Uterus (tissue), 4 donors: Measurements from ENCODE around the gene CFAP52. TPM values are rescaled to one million over a fixed set of nuclear protein-coding genes. Genes with fewer than 3 reads are reported as not detected.
"Not testable (repeated sequence)": the region's sequence is repeated elsewhere in the genome, so short reads cannot be mapped to it uniquely, and the experiment has no call there.

Source experiments
- DNase-seq, 2 donors: peaks; one replicate each; pipeline ENCODE4 v3.0.0-alpha.2; 2019 to 2020
- H3K27ac ChIP-seq, 2 donors: fragments of 200-600 bp; sonication (generic); 1 replicate in 1 of 2; 2 replicates in 1 of 2; pipeline ENCODE4 v1.5.1; 2016 to 2018
- H3K27me3 ChIP-seq, 2 donors: fragments of 200-600 bp; sonication (generic); one replicate each; pipeline ENCODE4 v1.5.1; 2018 to 2019; ENCODE audit warnings: control low read depth in 1 of 2
- H3K36me3 ChIP-seq, 2 donors: fragments of 200-600 bp; sonication (generic); one replicate each; pipeline ENCODE4 v1.5.1; 2019; ENCODE audit warnings: control low read depth in 1 of 2
- H3K4me1 ChIP-seq, 2 donors: fragments of 200-600 bp; sonication (generic); one replicate each; pipeline ENCODE4 v1.5.1; 2018 to 2019; ENCODE audit warnings: control low read depth in 1 of 2
- H3K4me3 ChIP-seq, 2 donors: fragments of 200-600 bp; sonication (generic); 1 replicate in 1 of 2; 2 replicates in 1 of 2; pipeline ENCODE4 v1.5.1; 2018 to 2019; ENCODE audit warnings: mild to moderate bottlenecking in 1 of 2
- H3K9me3 ChIP-seq, 2 donors: fragments of 200-600 bp; sonication (generic); one replicate each; pipeline ENCODE4 v1.5.1; 2019; ENCODE audit warnings: control low read depth in 1 of 2
- POLR2A ChIP-seq, 2 donors: fragments of 450-650 bp; IDR thresholded peaks; one replicate each; pipeline ENCODE4 v1.6.1; 2016; ENCODE audit warnings: antibody characterized with exemption in 2 of 2, mild to moderate bottlenecking in 1 of 2, moderate library complexity in 1 of 2
- intact Hi-C: fragments of 100-400 bp; cut with DNase I; formaldehyde crosslinking; loops from one replicate; pipeline ENCODE4 v1.15.1; 2023; ENCODE audit warnings: low total_unique reads
- total RNA-seq, 4 donors: library from RNA; depleted of rRNA in 3 of 4; stranded (reverse); fragments of >200 nt in 3 of 4; gene quantifications; one replicate each; pipeline versions ENCODE4 v1.1.0 to v1.2.4, GENCODE V29; 2014 to 2023
- TF ChIP-seq, protein P1 (sequence below), 4 experiments: fragments of 200-600 bp in 2 of 4; fragments of 450-650 bp in 2 of 4; sonication (generic) in 2 of 4; IDR thresholded peaks; one replicate each; pipeline ENCODE4 v1.5.1; 2016 to 2019; ENCODE audit warnings: antibody characterized with exemption in 4 of 4, mild to moderate bottlenecking in 2 of 4, moderate library complexity in 1 of 4
- donor health status: DM: yes; HTN: yes; CAD: no.

CFAP52 gene
- total RNA-seq, 4 donors from 2014 or later, result 1.0 to 9.4 TPM; not detected in 2

DNA sequence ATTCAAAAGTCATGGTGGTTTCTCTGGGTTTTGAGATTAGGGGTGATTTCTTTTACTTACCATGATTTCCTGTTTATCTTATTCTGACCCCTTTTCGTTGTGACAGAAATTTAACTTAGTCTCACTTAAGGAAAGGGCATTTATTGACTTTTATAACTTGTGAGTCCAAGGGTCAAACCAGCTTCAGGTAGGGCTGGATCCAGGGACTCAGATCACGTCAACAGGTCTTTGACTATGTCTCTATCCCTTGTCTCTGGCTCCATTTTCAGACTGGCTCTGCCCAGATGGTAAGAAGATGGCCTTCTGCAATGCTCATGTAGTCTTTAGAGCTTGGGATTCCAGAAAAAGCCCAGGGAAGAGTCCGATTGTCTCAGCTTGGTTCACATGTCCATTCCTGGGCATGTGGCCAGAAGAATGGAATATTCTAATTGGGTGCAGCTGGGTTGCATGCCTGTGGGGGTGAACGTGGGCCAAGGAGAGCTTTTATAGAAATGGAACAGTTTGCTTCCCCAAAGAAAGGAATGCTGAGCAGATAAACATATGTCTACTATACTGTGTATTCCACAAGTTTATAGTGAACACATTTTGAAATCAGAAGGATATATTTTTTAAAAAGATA lies 82.3 kb downstream of the CFAP52 start:
- no peak overlapping the region for H3K27ac ChIP-seq
- no peak for DNase-seq
- intact Hi-C loops, result no loop called here
- no peaks in the 10 kb centered on the region for H3K4me1 ChIP-seq
- no peak overlapping the region for H3K4me3 ChIP-seq
- no peaks in the 10 kb centered on the region for H3K27me3 ChIP-seq
- H3K36me3 ChIP-seq, result no peaks in the 10 kb centered on the region
- no peaks in the 10 kb centered on the region for H3K9me3 ChIP-seq
- TF ChIP-seq, protein P1, sequence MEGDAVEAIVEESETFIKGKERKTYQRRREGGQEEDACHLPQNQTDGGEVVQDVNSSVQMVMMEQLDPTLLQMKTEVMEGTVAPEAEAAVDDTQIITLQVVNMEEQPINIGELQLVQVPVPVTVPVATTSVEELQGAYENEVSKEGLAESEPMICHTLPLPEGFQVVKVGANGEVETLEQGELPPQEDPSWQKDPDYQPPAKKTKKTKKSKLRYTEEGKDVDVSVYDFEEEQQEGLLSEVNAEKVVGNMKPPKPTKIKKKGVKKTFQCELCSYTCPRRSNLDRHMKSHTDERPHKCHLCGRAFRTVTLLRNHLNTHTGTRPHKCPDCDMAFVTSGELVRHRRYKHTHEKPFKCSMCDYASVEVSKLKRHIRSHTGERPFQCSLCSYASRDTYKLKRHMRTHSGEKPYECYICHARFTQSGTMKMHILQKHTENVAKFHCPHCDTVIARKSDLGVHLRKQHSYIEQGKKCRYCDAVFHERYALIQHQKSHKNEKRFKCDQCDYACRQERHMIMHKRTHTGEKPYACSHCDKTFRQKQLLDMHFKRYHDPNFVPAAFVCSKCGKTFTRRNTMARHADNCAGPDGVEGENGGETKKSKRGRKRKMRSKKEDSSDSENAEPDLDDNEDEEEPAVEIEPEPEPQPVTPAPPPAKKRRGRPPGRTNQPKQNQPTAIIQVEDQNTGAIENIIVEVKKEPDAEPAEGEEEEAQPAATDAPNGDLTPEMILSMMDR (IDR thresholded peaks at IDR 0.05), result no peak
- TF ChIP-seq POLR2A (IDR thresholded peaks at IDR 0.05), result no peak

DNA sequence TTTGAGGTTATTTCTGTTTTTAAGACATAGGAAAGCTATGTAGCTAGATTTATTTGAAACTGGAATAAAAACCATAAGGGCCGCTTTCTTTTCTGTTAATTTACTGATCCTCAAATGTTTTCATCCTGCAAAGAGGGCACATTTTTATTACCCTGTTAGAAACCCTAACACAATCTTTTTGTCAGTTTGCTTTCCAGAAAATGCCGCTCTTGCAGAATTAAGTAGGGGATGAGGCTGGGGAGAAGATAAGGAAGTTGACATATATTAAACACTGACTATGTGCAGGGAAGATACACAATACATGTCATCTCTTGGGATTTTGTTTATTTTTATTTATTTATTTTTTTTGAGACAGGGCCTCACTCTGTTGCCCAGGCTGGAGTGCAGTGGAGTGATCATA lies 84.6 kb downstream of the CFAP52 start:
- TF ChIP-seq POLR2A (IDR thresholded peaks at IDR 0.05), result no peak
- TF ChIP-seq, protein P1 (IDR thresholded peaks at IDR 0.05), result no peak
- intact Hi-C loops, result no loop called here

DNA sequence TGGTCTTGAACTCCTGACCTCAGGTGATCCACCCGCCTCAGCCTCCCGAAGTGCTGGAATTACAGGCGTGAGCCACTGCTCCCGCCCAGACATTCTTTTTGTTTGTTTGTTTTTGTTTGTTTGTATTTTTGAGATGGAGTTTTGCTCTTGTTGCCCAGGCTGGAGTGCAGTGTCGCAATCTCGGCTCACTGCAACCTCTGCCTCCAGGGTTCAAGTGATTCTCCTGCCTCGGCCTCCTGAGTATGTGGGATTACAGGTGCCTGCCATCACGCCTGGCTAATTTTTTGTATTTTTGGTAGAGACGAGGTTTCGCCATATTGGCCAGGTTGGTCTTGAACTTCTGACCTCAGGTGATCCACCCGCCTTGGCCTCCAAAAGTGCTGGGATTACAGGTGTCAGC lies 87.1 kb downstream of the CFAP52 start:
- H3K27me3 ChIP-seq, DNase-seq, H3K4me3 ChIP-seq, H3K9me3 ChIP-seq, intact Hi-C loops, H3K4me1 ChIP-seq, H3K27ac ChIP-seq, H3K36me3 ChIP-seq: not testable (repeated sequence)

More for the DNA sequence above, 84.6 kb downstream of the CFAP52 start:
- H3K4me1 ChIP-seq, result no peaks in the 10 kb centered on the region
- H3K36me3 ChIP-seq, result no peaks in the 10 kb centered on the region
- no peak overlapping the region for H3K27ac ChIP-seq
- H3K4me3 ChIP-seq, result no peak overlapping the region
- H3K9me3 ChIP-seq, result no peaks in the 10 kb centered on the region
- DNase-seq, result no peak
- H3K27me3 ChIP-seq, result no peaks in the 10 kb centered on the region

DNA sequence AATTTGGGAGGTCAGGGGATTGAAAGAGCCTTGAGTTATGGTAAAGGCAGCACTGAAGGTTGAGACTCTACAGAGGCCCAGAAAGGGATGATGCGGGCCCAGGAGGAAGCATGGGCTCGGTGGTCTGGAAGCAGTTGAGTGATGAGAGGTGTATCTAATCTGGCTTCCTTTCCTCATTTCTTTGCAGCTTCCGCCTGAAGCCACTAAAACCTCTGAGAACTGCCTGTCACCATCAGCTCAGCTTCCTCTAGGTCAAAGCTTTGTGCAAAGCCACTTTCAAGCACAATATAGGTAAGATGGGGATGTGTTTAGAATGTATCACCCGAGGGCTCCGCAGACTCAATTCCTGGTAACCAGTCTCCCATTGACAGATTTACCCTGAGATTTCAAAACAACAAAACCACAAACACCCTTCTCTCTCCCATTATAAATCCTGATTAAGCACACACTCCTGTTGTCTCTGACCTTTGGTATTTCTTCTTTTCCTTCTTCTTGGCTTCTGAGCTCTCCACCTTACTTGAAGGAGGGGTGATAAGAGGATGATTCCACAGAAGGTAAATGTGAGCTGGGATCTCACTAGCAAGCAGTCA lies 90.1 kb downstream of the CFAP52 start:
- Histone ChIP-seq H3K27ac (no peak overlapping the region), H3K4me3 (no peak overlapping the region), H3K36me3 (no peaks in the 10 kb centered on the region), H3K27me3 (no peaks in the 10 kb centered on the region), H3K4me1 (no peaks in the 10 kb centered on the region), H3K9me3 (no peaks in the 10 kb centered on the region)
- DNase-seq, result no peak
- intact Hi-C loops, result no loop called here
- no peak for TF ChIP-seq POLR2A (IDR thresholded peaks at IDR 0.05)
- TF ChIP-seq, protein P1 (IDR thresholded peaks at IDR 0.05), result no peak

DNA sequence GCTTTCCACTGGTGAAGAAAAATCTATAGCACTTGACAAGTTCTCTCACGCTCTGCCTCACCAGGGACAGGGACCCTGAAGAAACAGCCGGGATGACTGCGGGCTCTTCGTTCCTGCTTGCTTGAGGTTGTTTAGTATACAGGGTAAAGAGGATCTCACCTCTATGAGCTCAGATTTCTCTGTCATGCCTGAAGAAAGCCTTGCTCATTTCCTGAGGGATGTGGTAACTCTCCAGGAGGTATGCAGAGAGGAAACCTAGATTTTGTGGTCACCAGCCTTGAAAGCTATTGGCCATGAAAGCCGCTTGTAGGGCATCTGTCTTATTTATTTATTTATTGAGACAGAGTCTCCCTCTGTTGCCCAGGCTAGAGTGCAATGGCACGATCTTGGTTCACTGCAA lies 92.1 kb downstream of the CFAP52 start:
- no peaks in the 10 kb centered on the region for H3K9me3 ChIP-seq
- no peak overlapping the region for H3K4me3 ChIP-seq
- intact Hi-C loops, result no loop called here
- no peaks in the 10 kb centered on the region for H3K36me3 ChIP-seq
- no peak for DNase-seq
- no peak overlapping the region for H3K27ac ChIP-seq
- no peak for TF ChIP-seq POLR2A (IDR thresholded peaks at IDR 0.05)
- TF ChIP-seq, protein P1 (IDR thresholded peaks at IDR 0.05), result no peak
- H3K4me1 ChIP-seq, result no peaks in the 10 kb centered on the region
- H3K27me3 ChIP-seq, result no peaks in the 10 kb centered on the region
